Keratinocyte (primary cell): Measurements from ENCODE around the gene LYPD6. TPM values are rescaled to one million over a fixed set of nuclear protein-coding genes. Genes with fewer than 3 reads are reported as not detected.

Experiments used
- DNase-seq: peaks from one replicate; pipeline ENCODE4 v3.0.0-alpha.2; 2011; ENCODE audit warnings: low read depth, missing footprints, low spot score
- FAIRE-seq: peaks from 2 replicates; lab custom pipeline; 2011; peaks lifted over from hg19 to GRCh38; lab: Jason Lieb, UNC
- H2AFZ ChIP-seq: 2 replicates; pipeline ENCODE4 v1.6.0; 2012; ENCODE audit warnings: low read length, control low read depth, inconsistent platforms; ENCODE audit not compliant: control insufficient read depth
- H3K27ac ChIP-seq: 2 replicates; pipeline ENCODE4 v1.5.1; 2011; ENCODE audit warnings: low read length; ENCODE audit not compliant: control insufficient read depth, insufficient read depth
- H3K27me3 ChIP-seq: 3 replicates; pipeline ENCODE4 v1.6.0; 2011; ENCODE audit warnings: low read length; ENCODE audit not compliant: control insufficient read depth, insufficient read depth; ENCODE audit errors: extremely low read depth
- H3K36me3 ChIP-seq, 2 experiments: 2 replicates in 1 of 2; 3 replicates in 1 of 2; pipeline ENCODE4 v1.5.1; 2011; ENCODE audit warnings: low read length in 2 of 2, mild to moderate bottlenecking in 1 of 2; ENCODE audit not compliant: control insufficient read depth in 2 of 2, insufficient read depth in 2 of 2; ENCODE audit errors: extremely low read depth in 1 of 2
- H3K4me1 ChIP-seq: 3 replicates; pipeline ENCODE4 v1.5.1; 2011; ENCODE audit warnings: low read length; ENCODE audit not compliant: control insufficient read depth, insufficient read depth; ENCODE audit errors: extremely low read depth
- H3K4me2 ChIP-seq: 3 replicates; pipeline ENCODE4 v1.6.0; 2011; ENCODE audit warnings: low read depth, low read length; ENCODE audit not compliant: control insufficient read depth, insufficient read depth; ENCODE audit errors: extremely low read depth
- H3K4me3 ChIP-seq, 3 experiments: fragments of 200-600 bp in 1 of 3; sonication (generic) in 1 of 3; 2 replicates in 2 of 3; 3 replicates in 1 of 3; pipeline ENCODE4 v1.5.1; 2011 to 2016; ENCODE audit warnings: low read length in 3 of 3, mild to moderate bottlenecking in 3 of 3, control low read depth in 2 of 3, inconsistent platforms in 1 of 3, low read depth in 1 of 3, mixed read lengths in 1 of 3, mixed run types in 1 of 3, moderate library complexity in 1 of 3; ENCODE audit not compliant: control insufficient read depth in 2 of 3, insufficient read depth in 2 of 3; ENCODE audit errors: extremely low read depth in 1 of 3
- H3K79me2 ChIP-seq: 2 replicates; pipeline ENCODE4 v1.6.0; 2012; ENCODE audit warnings: low read length; ENCODE audit not compliant: control insufficient read depth, insufficient read depth
- H3K9ac ChIP-seq: 3 replicates; pipeline ENCODE4 v1.6.0; 2011; ENCODE audit warnings: low read length; ENCODE audit not compliant: control insufficient read depth, insufficient read depth; ENCODE audit errors: extremely low read depth
- H3K9me1 ChIP-seq: 3 replicates; pipeline ENCODE4 v1.6.0; 2011; ENCODE audit warnings: low read length; ENCODE audit not compliant: control insufficient read depth, insufficient read depth; ENCODE audit errors: extremely low read depth
- H3K9me3 ChIP-seq: 2 replicates; pipeline ENCODE4 v1.5.1; 2012; ENCODE audit warnings: low read depth, low read length; ENCODE audit not compliant: control insufficient read depth
- H4K20me1 ChIP-seq: 3 replicates; pipeline ENCODE4 v1.6.0; 2011; ENCODE audit warnings: low read length; ENCODE audit not compliant: control insufficient read depth, insufficient read depth; ENCODE audit errors: extremely low read depth
- CTCF ChIP-seq, 3 experiments: IDR thresholded peaks in 1 of 3; conservative IDR thresholded peaks in 1 of 3; optimal IDR thresholded peaks in 1 of 3; 2 replicates in 2 of 3; 3 replicates in 1 of 3; pipeline versions ENCODE3 to v1.5.1; 2011; ENCODE audit warnings: low read length in 3 of 3, mild to moderate bottlenecking in 3 of 3, moderate library complexity in 2 of 3, control low read depth in 1 of 3, inconsistent platforms in 1 of 3; ENCODE audit not compliant: insufficient read depth in 2 of 3; ENCODE audit errors: extremely low read depth in 1 of 3
- EZH2 ChIP-seq: IDR thresholded peaks from one replicate; pipeline ENCODE4 v1.6.1; 2012; ENCODE audit warnings: inconsistent platforms, mild to moderate bottlenecking, low read length, moderate library complexity
- dilution Hi-C: fragments of 300-500 bp; cut with MboI; formaldehyde crosslinking; loops from one replicate; pipeline ENCODE4 v1.7.0; 2020; ENCODE audit warnings: low sequenced_read_pairs; ENCODE audit not compliant: extremely low pct_ligation_motif_present
- polyA plus RNA-seq, 5 experiments: library from polyadenylated mRNA; depleted of rRNA in 3 of 5; stranded (reverse) in 3 of 5; stranded (forward) in 1 of 5; unstranded in 1 of 5; fragments of >200 nt; gene quantifications; 1 replicate in 1 of 5; 2 replicates in 3 of 5; 3 replicates in 1 of 5; pipeline versions ENCODE4 v1.2.1 to v1.2.3, GENCODE V29; 2011 to 2012; ENCODE audit warnings: missing spikeins in 2 of 5, low read depth in 1 of 5, low replicate concordance in 1 of 5

The LYPD6 gene
- polyA plus RNA-seq, 1 donor (not counting 4 experiments of a cell fraction or from before 2014, with no cell fraction given): 3.5 TPM

GRCh38 chr2:149410701-149411484 is 80.5 kb downstream of the LYPD6 start:
- Histone ChIP-seq H3K9me1 (no peaks in the 10 kb centered on the region), H3K36me3 (no peaks in the 10 kb centered on the region), H3K4me2 (peak overlapping the region; percentile 51), H3K27ac (peak overlapping the region; percentile 58), H3K4me1 (peaks cover 23% of the 10 kb centered on the region), H3K9me3 (no peaks in the 10 kb centered on the region), H3K9ac (no peak overlapping the region), H2AFZ (peak overlapping the region; percentile 24), H3K79me2 (no peaks in the 10 kb centered on the region), H4K20me1 (no peaks in the 10 kb centered on the region), H3K4me3 (no peak overlapping the region), H3K27me3 (no peaks in the 10 kb centered on the region)
- dilution Hi-C loops: no loop called here
- TF ChIP-seq EZH2: no peak
- TF ChIP-seq CTCF (optimal IDR thresholded peaks at IDR 0.05 in 1 of 3, IDR thresholded peaks at IDR 0.05 in 1 of 3, conservative IDR thresholded peaks at IDR 0.05 in 1 of 3; ENCODE audit: extremely low read depth in 1 of 3, insufficient read depth in 2 of 3, low read length in 3 of 3): no peak
- FAIRE-seq: peak; percentile 90
- DNase-seq: peak; percentile 98

- Histone ChIP-seq H3K27ac (no peak overlapping the region), H3K9ac (no peak overlapping the region), H3K27me3 (no peaks in the 10 kb centered on the region), H4K20me1 (no peaks in the 10 kb centered on the region), H3K79me2 (no peaks in the 10 kb centered on the region), H3K36me3 (no peaks in the 10 kb centered on the region), H3K9me3 (no peaks in the 10 kb centered on the region), H3K4me3 (no peak overlapping the region), H3K4me1 (peaks cover 23% of the 10 kb centered on the region), H3K4me2 (no peak overlapping the region), H2AFZ (no peak overlapping the region), H3K9me1 (no peaks in the 10 kb centered on the region)
- FAIRE-seq: no peak
- DNase-seq: no peak
- dilution Hi-C loops: no loop called here
- TF ChIP-seq CTCF (optimal IDR thresholded peaks at IDR 0.05 in 1 of 3, IDR thresholded peaks at IDR 0.05 in 1 of 3, conservative IDR thresholded peaks at IDR 0.05 in 1 of 3; ENCODE audit: extremely low read depth in 1 of 3, insufficient read depth in 2 of 3, low read length in 3 of 3) (no peak), EZH2 (no peak)
Observed at GRCh38 chr2:149413487-149413886, 83.1 kb downstream of the LYPD6 start.
